H1 (cell line): ENCODE results near the gene EXOSC1. TPM values are rescaled to one million over a fixed set of nuclear protein-coding genes. Genes with fewer than 3 reads are reported as not detected.
"Not testable (repeated sequence)": the region's sequence is repeated elsewhere in the genome, so short reads cannot be mapped to it uniquely, and the experiment has no call there.

Experiments
- CTCF ChIA-PET: fragments of 300-600 bp; sonication (Branson Sonifier 250); formaldehyde crosslinking; loops from one replicate; lab custom pipeline; 2021; ENCODE audit not compliant: partially characterized antibody; lab: Charles Lee
- POLR2A ChIA-PET: fragments of 300-600 bp; sonication (Branson Sonifier 250); formaldehyde crosslinking; loops from one replicate; lab custom pipeline; 2021; ENCODE audit warnings: inconsistent platforms; ENCODE audit not compliant: partially characterized antibody; lab: Charles Lee
- DNase-seq, 2 experiments: peaks; one replicate each; pipeline versions ENCODE4 v3.0.0 to v3.0.0-alpha.2; 2010 to 2022; ENCODE audit warnings: low spot score in 2 of 2, low read depth in 1 of 2, mixed read lengths in 1 of 2
- FAIRE-seq: peaks from 2 replicates; lab custom pipeline; 2011; peaks lifted over from hg19 to GRCh38; lab: Jason Lieb, UNC
- H2AFZ ChIP-seq: 2 replicates; pipeline ENCODE4 v1.8.1; 2012; ENCODE audit warnings: low read length, inconsistent platforms
- H2AK5ac ChIP-seq: 2 replicates; pipeline ENCODE4 v1.6.1; 2013; ENCODE audit warnings: low read depth, low read length
- H2BK120ac ChIP-seq: replicated peaks from 2 replicates; pipeline ENCODE3; 2013; ENCODE audit warnings: low read depth, low read length, inconsistent platforms
- H2BK12ac ChIP-seq: 2 replicates; pipeline ENCODE4 v1.6.1; 2013; ENCODE audit warnings: low read depth, low read length
- H2BK15ac ChIP-seq: 2 replicates; pipeline ENCODE4 v1.6.1; 2013; ENCODE audit warnings: low read length
- H2BK20ac ChIP-seq: 2 replicates; pipeline ENCODE4 v1.6.1; 2013; ENCODE audit warnings: low read length
- H2BK5ac ChIP-seq: 2 replicates; pipeline ENCODE4 v1.6.1; 2013; ENCODE audit warnings: low read depth, low read length
- H3K14ac ChIP-seq: 2 replicates; pipeline ENCODE4 v1.6.1; 2013; ENCODE audit warnings: inconsistent platforms; ENCODE audit not compliant: insufficient read length
- H3K18ac ChIP-seq: 2 replicates; pipeline ENCODE4 v1.6.1; 2013; ENCODE audit warnings: low read length; ENCODE audit errors: extremely low read depth
- H3K23ac ChIP-seq: 2 replicates; pipeline ENCODE4 v1.6.1; 2013; ENCODE audit warnings: inconsistent platforms; ENCODE audit not compliant: insufficient read length
- H3K23me2 ChIP-seq: 2 replicates; pipeline ENCODE4 v1.6.1; 2013; ENCODE audit warnings: low read depth, low read length
- H3K27ac ChIP-seq: 2 replicates; pipeline ENCODE4 v1.6.1; 2011; ENCODE audit warnings: low read depth, low read length, inconsistent platforms
- H3K27me3 ChIP-seq, 4 experiments: replicated peaks in 1 of 4; 1 replicate in 1 of 4; 2 replicates in 3 of 4; pipeline versions ENCODE4 v1.6.1 to v1.8.1; 2011 to 2013; ENCODE audit warnings: low read length in 3 of 4, mild to moderate bottlenecking in 3 of 4, inconsistent platforms in 2 of 4, mixed read lengths in 2 of 4, moderate library complexity in 1 of 4; ENCODE audit not compliant: control insufficient read depth in 3 of 4, insufficient read depth in 3 of 4; ENCODE audit errors: extremely low read depth in 1 of 4
- H3K36me3 ChIP-seq, 4 experiments: 2 replicates each; pipeline versions ENCODE4 v1.6.1 to v1.8.1; 2011 to 2013; ENCODE audit warnings: mild to moderate bottlenecking in 4 of 4, low read length in 3 of 4, moderate library complexity in 2 of 4, control low read depth in 1 of 4, inconsistent platforms in 1 of 4; ENCODE audit not compliant: insufficient read depth in 4 of 4, control insufficient read depth in 2 of 4
- H3K4ac ChIP-seq: replicated peaks from 2 replicates; pipeline ENCODE3; 2013; ENCODE audit warnings: low read length, low read depth, mixed read lengths, inconsistent platforms; ENCODE audit not compliant: insufficient read length
- H3K4me1 ChIP-seq, 4 experiments: replicated peaks in 1 of 4; 1 replicate in 1 of 4; 2 replicates in 3 of 4; pipeline versions ENCODE4 v1.6.1 to v1.8.1; 2011 to 2013; ENCODE audit warnings: low read length in 3 of 4, inconsistent platforms in 2 of 4, mixed read lengths in 1 of 4; ENCODE audit not compliant: insufficient read depth in 4 of 4, control insufficient read depth in 3 of 4
- H3K4me2 ChIP-seq, 2 experiments: 2 replicates each; pipeline versions ENCODE4 v1.6.1 to v1.8.1; 2011 to 2013; ENCODE audit warnings: low read depth in 2 of 2, low read length in 2 of 2, control low read depth in 1 of 2, inconsistent platforms in 1 of 2, mild to moderate bottlenecking in 1 of 2; ENCODE audit not compliant: insufficient read depth in 1 of 2
- H3K4me3 ChIP-seq, 4 experiments: fragments of 200-600, 300-600 bp in 1 of 4; sonication (generic), shearing (Covaris generic), sonication (Bioruptor Twin) in 1 of 4; 2 replicates each; pipeline versions ENCODE4 v1.5.1 to v1.8.1; 2011 to 2016; ENCODE audit warnings: low read length in 4 of 4, low read depth in 3 of 4, control low read depth in 2 of 4, inconsistent platforms in 2 of 4, mild to moderate bottlenecking in 2 of 4, mixed read lengths in 1 of 4, moderate library complexity in 1 of 4; ENCODE audit not compliant: insufficient read depth in 2 of 4; ENCODE audit errors: extremely low read depth in 1 of 4
- H3K56ac ChIP-seq: replicated peaks from 2 replicates; pipeline ENCODE3; 2013; ENCODE audit warnings: low read depth, mild to moderate bottlenecking, mixed read lengths, low read length, inconsistent platforms; ENCODE audit not compliant: insufficient read length
- H3K79me1 ChIP-seq: 2 replicates; pipeline ENCODE4 v1.6.1; 2013; ENCODE audit warnings: low read depth, low read length, control low read depth
- H3K79me2 ChIP-seq, 2 experiments: 2 replicates each; pipeline versions ENCODE4 v1.6.1 to v1.8.1; 2012 to 2013; ENCODE audit warnings: low read length in 2 of 2, mild to moderate bottlenecking in 2 of 2, inconsistent platforms in 1 of 2; ENCODE audit not compliant: insufficient read depth in 2 of 2, control insufficient read depth in 1 of 2
- H3K9ac ChIP-seq, 4 experiments: replicated peaks in 1 of 4; 1 replicate in 1 of 4; 2 replicates in 3 of 4; pipeline versions ENCODE4 v1.6.1 to v1.8.1; 2011 to 2013; ENCODE audit warnings: low read depth in 3 of 4, low read length in 3 of 4, control low read depth in 2 of 4, mild to moderate bottlenecking in 2 of 4, moderate library complexity in 2 of 4, inconsistent platforms in 1 of 4; ENCODE audit errors: extremely low read depth in 1 of 4
- H3K9me3 ChIP-seq, 2 experiments: 2 replicates each; pipeline versions ENCODE4 v1.6.1 to v1.8.1; 2012 to 2013; ENCODE audit warnings: mild to moderate bottlenecking in 2 of 2, moderate library complexity in 2 of 2, control low read depth in 1 of 2, inconsistent platforms in 1 of 2, low read depth in 1 of 2, low read length in 1 of 2, mixed read lengths in 1 of 2; ENCODE audit not compliant: insufficient read depth in 2 of 2
- H4K20me1 ChIP-seq, 2 experiments: replicated peaks in 1 of 2; 2 replicates each; pipeline versions ENCODE3 to v1.8.1; 2011 to 2013; ENCODE audit warnings: inconsistent platforms in 2 of 2, low read length in 2 of 2, mild to moderate bottlenecking in 1 of 2; ENCODE audit not compliant: insufficient read depth in 2 of 2, control insufficient read depth in 1 of 2
- H4K5ac ChIP-seq: 2 replicates; pipeline ENCODE4 v1.6.1; 2013; ENCODE audit warnings: low read length, low read depth, mixed read lengths, inconsistent platforms; ENCODE audit not compliant: insufficient read length
- H4K8ac ChIP-seq: 2 replicates; pipeline ENCODE4 v1.8.0; 2013; ENCODE audit warnings: mild to moderate bottlenecking, moderate library complexity, low read length, inconsistent platforms; ENCODE audit not compliant: insufficient read depth; ENCODE audit errors: extremely low read depth
- H4K91ac ChIP-seq: replicated peaks from 2 replicates; pipeline ENCODE3; 2013; ENCODE audit warnings: low read length, mixed read lengths, inconsistent platforms; ENCODE audit not compliant: insufficient read length
- ASH2L ChIP-seq: fragments of 200-600, 300-600 bp; sonication (generic); IDR thresholded peaks from one replicate; pipeline ENCODE4 v1.7.1; 2017; ENCODE audit warnings: low read length
- ATF3 ChIP-seq: IDR thresholded peaks from 2 replicates; pipeline ENCODE4 v1.6.1; 2011; ENCODE audit warnings: low read depth, mild to moderate bottlenecking, low read length; ENCODE audit not compliant: insufficient read depth
- CBX8 ChIP-seq: fragments of 300-800, 300-1000 bp; sonication (generic); IDR thresholded peaks from 2 replicates; pipeline ENCODE4 v1.7.1; 2016; ENCODE audit warnings: low read depth, low read length, borderline replicate concordance
- HDAC2 ChIP-seq, 2 experiments: fragments of 300-600 bp in 1 of 2; sonication (generic) in 1 of 2; IDR thresholded peaks; 2 replicates each; pipeline ENCODE4 v1.6.1; 2011 to 2012; ENCODE audit warnings: low read depth in 2 of 2, low read length in 2 of 2, mild to moderate bottlenecking in 2 of 2, moderate library complexity in 2 of 2, borderline replicate concordance in 1 of 2, inconsistent platforms in 1 of 2
- NRF1 ChIP-seq: IDR thresholded peaks from 2 replicates; pipeline ENCODE4 v1.6.1; 2011; ENCODE audit warnings: mild to moderate bottlenecking, low read depth, low read length, improper control_type of control experiment
- POLR2A ChIP-seq, 2 experiments: IDR thresholded peaks; 1 replicate in 1 of 2; 2 replicates in 1 of 2; pipeline ENCODE4 v1.6.1; 2011; ENCODE audit warnings: low read depth in 2 of 2, low read length in 2 of 2, mild to moderate bottlenecking in 2 of 2; ENCODE audit errors: control extremely low read depth in 1 of 2
- RBBP5 ChIP-seq: IDR thresholded peaks from 2 replicates; pipeline ENCODE4 v1.7.1; 2012; ENCODE audit warnings: low read depth, mild to moderate bottlenecking, inconsistent platforms, low read length, moderate library complexity, borderline replicate concordance
- TAF1 ChIP-seq: IDR thresholded peaks from 2 replicates; pipeline ENCODE4 v1.6.1; 2011; ENCODE audit warnings: mild to moderate bottlenecking, low read depth, low read length
- YY1 ChIP-seq: IDR thresholded peaks from 2 replicates; pipeline ENCODE4 v1.6.1; 2011; ENCODE audit warnings: low read depth, mild to moderate bottlenecking, low read length
- WGBS, 2 experiments: shearing (Covaris generic) in 1 of 2; methylation state at CpG; one replicate each; pipeline versions ENCODE4 v1.1.6 to v1.1.7; 2013 to 2015; ENCODE audit warnings: low lambda C conversion rate in 2 of 2, mixed read lengths in 2 of 2, inconsistent platforms in 1 of 2, low coverage in 1 of 2, missing lambda C conversion rate in 1 of 2; ENCODE audit not compliant: insufficient replicate concordance in 2 of 2, insufficient coverage in 1 of 2, insufficient read length in 1 of 2; ENCODE audit errors: extremely low coverage in 1 of 2, missing lambda C conversion rate in 1 of 2; 5-methylcytosine and 5-hydroxymethylcytosine counted together
- polyA plus RNA-seq, 7 experiments: library from polyadenylated mRNA; depleted of rRNA in 3 of 7; stranded (reverse) in 5 of 7; unstranded in 2 of 7; fragments of >200 nt in 5 of 7; fragments of 200-250 nt in 2 of 7; gene quantifications; 1 replicate in 5 of 7; 2 replicates in 1 of 7; 4 replicates in 1 of 7; pipeline versions ENCODE4 v1.2.1 to v1.2.3, GENCODE V29; 2011 to 2013; ENCODE audit warnings: missing spikeins in 2 of 7, mixed read lengths in 2 of 7
- total RNA-seq: library from RNA; stranded (reverse); fragmentation: NEBNext Ultra II Directional; extraction: Animal tissue kit (Norgen Biotek cat#: 25700); gene quantifications from 2 replicates; pipeline ENCODE4 v1.2.1, GENCODE V29; 2021

Gene EXOSC1
- total and polyA plus RNA-seq, 2 of the 8 experiments (the other 6 are each of a cell fraction or from before 2014, with no cell fraction given) = 52.1 to 68.1 TPM

- TF ChIP-seq RBBP5 = peak; percentile 51; the same call in 1 of the 2 replicates
- TF ChIP-seq NRF1 = no peak
- no peak for TF ChIP-seq CBX8
- peak; percentile 40; the same call in 1 of the 2 replicates for TF ChIP-seq YY1
- TF ChIP-seq HDAC2 (IDR thresholded peaks at IDR 0.05; ENCODE audit: borderline replicate concordance in 1 of 2, low read depth in 2 of 2, low read length in 2 of 2) = peak in 1 of 2 experiments; percentile 99; a peak in 1 of 4 replicates
- TF ChIP-seq TAF1 = 0 out of 2 replicates have a peak, but pooled peaks have one; percentile 33
- TF ChIP-seq POLR2A (IDR thresholded peaks at IDR 0.05; ENCODE audit: control extremely low read depth in 1 of 2, low read depth in 2 of 2, low read length in 2 of 2) = peak in 1 of 2 experiments; percentile 68; a peak in 1 of 3 replicates
- TF ChIP-seq ASH2L = peak; percentile 58
- no peak for TF ChIP-seq ATF3
Measured at GRCh38 chr10:97407211-97407951, 38.4 kb downstream of the EXOSC1 start (continued).

- not testable (repeated sequence) for H3K4ac ChIP-seq, H3K18ac ChIP-seq, H3K36me3 ChIP-seq, H3K56ac ChIP-seq, H2BK120ac ChIP-seq, H3K9me3 ChIP-seq, H3K4me1 ChIP-seq, H4K20me1 ChIP-seq, H2BK12ac ChIP-seq, H4K5ac ChIP-seq, H3K79me2 ChIP-seq, H2BK5ac ChIP-seq, H3K27ac ChIP-seq, H2BK15ac ChIP-seq, H2AK5ac ChIP-seq, H3K4me3 ChIP-seq, H4K8ac ChIP-seq, H3K23ac ChIP-seq, H3K79me1 ChIP-seq, DNase-seq, H3K27me3 ChIP-seq, H2BK20ac ChIP-seq, H3K4me2 ChIP-seq, H3K9ac ChIP-seq, H4K91ac ChIP-seq, H2AFZ ChIP-seq, H3K14ac ChIP-seq, FAIRE-seq, H3K23me2 ChIP-seq
- 93% methylated on average over 7 of the region's 7 CpGs; no CpG with 5 or more reads in 1 of the 2 experiments for WGBS, 2 experiments
- ChIA-PET POLR2A (interaction anchor here (0.7 to 3.2 kb wide), 5 partner anchors 12 to 41 kb away, joined by 3 to 13 read pairs (median 4); no protein-coding TSS in a partner anchor), CTCF (interaction anchor here (0.7 to 9.8 kb wide), 22 partner anchors 9 to 535 kb away, joined by 3 to 128 read pairs (median 3); partner anchors contain the start of genes EXOSC1, PGAM1 and ZDHHC16)
Measured at GRCh38 chr10:97406483-97406882, 39.3 kb downstream of the EXOSC1 start.
